Activated CD8-positive, alpha-beta memory T cell treated with anti-CD3 and anti-CD28 coated beads for 48 hours (primary cell): ENCODE results near the gene NLN.
"Not testable (repeated sequence)": the region's sequence is repeated elsewhere in the genome, so short reads cannot be mapped to it uniquely, and the experiment has no call there.

ENCODE experiments used
- DNase-seq, 3 experiments: peaks; one replicate each; pipeline ENCODE4 v3.0.0-alpha.2; 2020; ENCODE audit warnings: low read depth in 2 of 3, low spot score in 2 of 3

NLN gene

GRCh38 chr5:65866837-65867521, 145.0 kb downstream of the NLN start:
- no peak for DNase-seq

- no peak for DNase-seq
Observed at GRCh38 chr5:65867542-65868195, 145.7 kb downstream of the NLN start.

- no peak for DNase-seq
Observed at GRCh38 chr5:65868509-65868908, 146.5 kb downstream of the NLN start.

- no peak for DNase-seq
Observed at GRCh38 chr5:65871182-65871581, 149.2 kb downstream of the NLN start.

- not testable (repeated sequence) for DNase-seq
Observed at GRCh38 chr5:65871776-65872175, 149.8 kb downstream of the NLN start.

- DNase-seq, result no peak
Observed at GRCh38 chr5:65873181-65873750, 151.3 kb downstream of the NLN start.

GRCh38 chr5:65874241-65874640, 152.2 kb downstream of the NLN start:
- no peak for DNase-seq

- DNase-seq, result no peak
Observed at GRCh38 chr5:65876496-65876895, 154.5 kb downstream of the NLN start.

GRCh38 chr5:65876970-65877369, 155.0 kb downstream of the NLN start:
- DNase-seq, result no peak
